ENCODE results near the gene PMM2. TPM values are rescaled to one million over a fixed set of nuclear protein-coding genes. Genes with fewer than 3 reads are reported as not detected.

PMM2 gene
- total and polyA plus RNA-seq, 2 donors (not counting 1 experiment from before 2014, with no cell fraction given) = 15.8 to 47.5 TPM

DNA sequence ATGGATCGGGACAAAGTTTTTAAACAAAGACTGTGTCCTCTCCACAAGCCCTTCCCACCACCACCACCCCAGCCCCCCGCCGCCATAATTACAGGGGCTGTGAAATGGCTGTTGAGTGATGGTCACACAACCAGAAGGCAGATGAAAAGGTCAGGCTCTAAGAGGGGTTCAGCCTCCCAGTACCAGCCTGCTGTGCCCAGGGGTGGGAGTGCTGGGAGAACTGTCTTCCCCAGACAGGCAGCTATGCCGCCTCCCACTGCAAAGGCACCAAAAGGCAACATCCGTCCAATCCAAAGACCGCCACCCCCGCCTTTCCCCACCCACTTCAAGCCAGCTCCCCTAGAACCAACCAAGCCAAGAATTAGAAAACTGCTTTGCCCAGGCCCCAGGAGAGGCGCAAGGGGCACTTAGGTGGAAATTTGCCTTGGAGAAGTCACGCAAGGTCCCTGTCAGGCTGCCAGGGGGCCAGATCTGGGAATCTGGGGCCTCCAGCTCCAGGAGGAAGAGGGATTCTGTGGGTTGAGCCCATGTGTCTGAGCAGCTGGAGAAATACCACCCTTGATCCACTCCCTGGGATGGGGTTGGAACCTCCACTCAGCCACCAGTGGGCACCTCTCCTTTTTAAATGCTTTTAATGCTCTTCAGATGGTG is 56.8 kb downstream of the PMM2 start:
- H3K9ac ChIP-seq (ENCODE audit: low read length) = no peak overlapping the region
- H3K4me1 ChIP-seq (ENCODE audit: control insufficient read depth in 2 of 2, insufficient read depth in 2 of 2, low read length in 2 of 2) = peaks cover 7 to 9% of the 10 kb centered on the region in 2 donors
- no peaks in the 10 kb centered on the region for H3K9me3 ChIP-seq (ENCODE audit: control extremely low read depth in 1 of 3, control insufficient read depth in 2 of 3, insufficient read depth in 1 of 3, low read length in 2 of 3)
- peaks cover 4% of the 10 kb centered on the region for H3K79me2 ChIP-seq (ENCODE audit: control insufficient read depth, insufficient read depth, low read length)
- 90% methylated on average over 6 of the region's 9 CpGs for WGBS (ENCODE audit: insufficient coverage)
- Mint-ChIP-seq H3K27me3 (no peaks in the 10 kb centered on the region), H3K4me1 (peaks cover 22% of the 10 kb centered on the region), H3K9me3 (ENCODE audit: insufficient read depth) (no peaks in the 10 kb centered on the region), H3K27ac (no peak overlapping the region), H3K4me3 (no peak overlapping the region)
- no peak overlapping the region for H3K4me3 ChIP-seq (ENCODE audit: control extremely low read depth in 1 of 5, extremely low read depth in 1 of 5, insufficient read depth in 1 of 5, low read depth in 2 of 5, low read length in 4 of 5)
- peaks cover 0 to 40% of the 10 kb centered on the region in 2 experiments for H3K36me3 ChIP-seq (replicated peaks in 1 of 2; ENCODE audit: control extremely low read depth in 1 of 2, control insufficient read depth in 1 of 2, extremely low read depth in 1 of 2, insufficient read depth in 2 of 2, low read length in 1 of 2)
- intact Hi-C loops (cut with micrococcal nuclease) = no loop called here
- H3K4me2 ChIP-seq (replicated peaks; ENCODE audit: low read depth, low read length, poor library complexity, severe bottlenecking) = no peak overlapping the region
- DNase-seq = no peak
- H3K27ac ChIP-seq (ENCODE audit: low read length in 2 of 2) = no peak overlapping the region
- H2AFZ ChIP-seq (ENCODE audit: insufficient read depth, low read depth, low read length, poor library complexity, severe bottlenecking) = no peak overlapping the region
- CTCF ChIA-PET = interaction anchor here (0.8 to 3.1 kb wide), 2 partner anchors 25 to 135 kb away, joined by 3 to 12 read pairs; no protein-coding TSS in a partner anchor
- no peaks in the 10 kb centered on the region for H3K27me3 ChIP-seq (replicated peaks in 1 of 4; ENCODE audit: control extremely low read depth in 1 of 4, control insufficient read depth in 3 of 4, insufficient read depth in 4 of 4, low read length in 3 of 4)
- no peak for ATAC-seq (ENCODE audit: low read depth)
- TF ChIP-seq, protein P1, sequence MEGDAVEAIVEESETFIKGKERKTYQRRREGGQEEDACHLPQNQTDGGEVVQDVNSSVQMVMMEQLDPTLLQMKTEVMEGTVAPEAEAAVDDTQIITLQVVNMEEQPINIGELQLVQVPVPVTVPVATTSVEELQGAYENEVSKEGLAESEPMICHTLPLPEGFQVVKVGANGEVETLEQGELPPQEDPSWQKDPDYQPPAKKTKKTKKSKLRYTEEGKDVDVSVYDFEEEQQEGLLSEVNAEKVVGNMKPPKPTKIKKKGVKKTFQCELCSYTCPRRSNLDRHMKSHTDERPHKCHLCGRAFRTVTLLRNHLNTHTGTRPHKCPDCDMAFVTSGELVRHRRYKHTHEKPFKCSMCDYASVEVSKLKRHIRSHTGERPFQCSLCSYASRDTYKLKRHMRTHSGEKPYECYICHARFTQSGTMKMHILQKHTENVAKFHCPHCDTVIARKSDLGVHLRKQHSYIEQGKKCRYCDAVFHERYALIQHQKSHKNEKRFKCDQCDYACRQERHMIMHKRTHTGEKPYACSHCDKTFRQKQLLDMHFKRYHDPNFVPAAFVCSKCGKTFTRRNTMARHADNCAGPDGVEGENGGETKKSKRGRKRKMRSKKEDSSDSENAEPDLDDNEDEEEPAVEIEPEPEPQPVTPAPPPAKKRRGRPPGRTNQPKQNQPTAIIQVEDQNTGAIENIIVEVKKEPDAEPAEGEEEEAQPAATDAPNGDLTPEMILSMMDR (IDR thresholded peaks at IDR 0.05) = no peak
- no peak for TF ChIP-seq EZH2 (IDR thresholded peaks at IDR 0.05; ENCODE audit: borderline replicate concordance, insufficient read depth, low read depth, low read length, poor library complexity, severe bottlenecking)
- H4K20me1 ChIP-seq (ENCODE audit: control insufficient read depth, insufficient read depth, low read length, poor library complexity, severe bottlenecking) = peaks cover 16% of the 10 kb centered on the region
- POLR2A ChIA-PET = no interaction called here

- ChIA-PET POLR2A (no interaction called here), CTCF (interaction anchor here (0.8 to 3.1 kb wide), 2 partner anchors 25 to 136 kb away, joined by 3 to 12 read pairs; no protein-coding TSS in a partner anchor)
- Histone ChIP-seq H4K20me1 (ENCODE audit: control insufficient read depth, insufficient read depth, low read length, poor library complexity, severe bottlenecking) (peaks cover 15% of the 10 kb centered on the region), H2AFZ (ENCODE audit: insufficient read depth, low read depth, low read length, poor library complexity, severe bottlenecking) (no peak overlapping the region), H3K9ac (ENCODE audit: low read length) (no peak overlapping the region), H3K79me2 (ENCODE audit: control insufficient read depth, insufficient read depth, low read length) (peaks cover 4% of the 10 kb centered on the region), H3K27me3 (replicated peaks in 1 of 4; ENCODE audit: control extremely low read depth in 1 of 4, control insufficient read depth in 3 of 4, insufficient read depth in 4 of 4, low read length in 3 of 4) (no peaks in the 10 kb centered on the region), H3K4me2 (replicated peaks; ENCODE audit: low read depth, low read length, poor library complexity, severe bottlenecking) (no peak overlapping the region), H3K27ac (ENCODE audit: low read length in 2 of 2) (no peak overlapping the region), H3K36me3 (replicated peaks in 1 of 2; ENCODE audit: control extremely low read depth in 1 of 2, control insufficient read depth in 1 of 2, extremely low read depth in 1 of 2, insufficient read depth in 2 of 2, low read length in 1 of 2) (peaks cover 2 to 37% of the 10 kb centered on the region in 2 experiments), H3K4me3 (ENCODE audit: control extremely low read depth in 1 of 5, extremely low read depth in 1 of 5, insufficient read depth in 1 of 5, low read depth in 2 of 5, low read length in 4 of 5) (no peak overlapping the region), H3K4me1 (ENCODE audit: control insufficient read depth in 2 of 2, insufficient read depth in 2 of 2, low read length in 2 of 2) (peaks cover 5% of the 10 kb centered on the region in 2 donors), H3K9me3 (ENCODE audit: control extremely low read depth in 1 of 3, control insufficient read depth in 2 of 3, insufficient read depth in 1 of 3, low read length in 2 of 3) (no peaks in the 10 kb centered on the region)
- no peak for ATAC-seq (ENCODE audit: low read depth)
- intact Hi-C loops (cut with micrococcal nuclease) = no loop called here
- no peak for DNase-seq
- no peaks in the 10 kb centered on the region for H3K9me3 Mint-ChIP-seq (ENCODE audit: insufficient read depth)
- H3K27ac Mint-ChIP-seq = no peak overlapping the region
- H3K4me1 Mint-ChIP-seq = peaks cover 18% of the 10 kb centered on the region
- H3K27me3 Mint-ChIP-seq = no peaks in the 10 kb centered on the region
- TF ChIP-seq EZH2 (IDR thresholded peaks at IDR 0.05; ENCODE audit: borderline replicate concordance, insufficient read depth, low read depth, low read length, poor library complexity, severe bottlenecking) = no peak
- TF ChIP-seq, protein P1 (IDR thresholded peaks at IDR 0.05) = no peak
- no peak overlapping the region for H3K4me3 Mint-ChIP-seq
- 100% methylated on average over 10 of the region's 11 CpGs for WGBS (ENCODE audit: insufficient coverage)
Observed at GRCh38 chr16:8855051-8855786, 57.6 kb downstream of the PMM2 start.

Data from B cell (primary cell).